ACC112 (cell line): ENCODE results near the gene DNAJC5.

ENCODE experiments used
- H2AFZ ChIP-seq: fragments of 200-600 bp; sonication (generic); one replicate; pipeline ENCODE4 v1.6.0; 2017; ENCODE audit warnings: antibody characterized with exemption, low read length; ENCODE audit not compliant: unreplicated experiment
- H3K27ac ChIP-seq: fragments of 200-600 bp; sonication (generic); 2 replicates; pipeline ENCODE4 v1.5.1; 2014; ENCODE audit warnings: low read depth, mild to moderate bottlenecking, antibody characterized with exemption, low read length, moderate library complexity
- H3K27me3 ChIP-seq: fragments of 200-600 bp; sonication (generic); 2 replicates; pipeline ENCODE4 v1.6.1; 2014; ENCODE audit warnings: mild to moderate bottlenecking, antibody characterized with exemption, low read length, moderate library complexity, mixed read lengths; ENCODE audit not compliant: insufficient read depth
- H3K36me3 ChIP-seq: fragments of 200-600 bp; sonication (generic); 2 replicates; pipeline ENCODE4 v1.6.1; 2016; ENCODE audit warnings: mild to moderate bottlenecking, antibody characterized with exemption, low read length, moderate library complexity, mixed read lengths; ENCODE audit not compliant: insufficient read depth
- H3K4me1 ChIP-seq: fragments of 200-600 bp; sonication (generic); one replicate; pipeline ENCODE4 v1.6.1; 2016; ENCODE audit warnings: low read length, mixed read lengths; ENCODE audit not compliant: insufficient read depth, unreplicated experiment, control insufficient read depth
- H3K4me3 ChIP-seq: fragments of 200-600 bp; sonication (generic); 2 replicates; pipeline ENCODE4 v1.5.1; 2014; ENCODE audit warnings: mild to moderate bottlenecking, low read depth, low read length
- H3K79me2 ChIP-seq: fragments of 200-600 bp; sonication (generic); one replicate; pipeline ENCODE4 v1.6.0; 2016; ENCODE audit warnings: low read length; ENCODE audit not compliant: control insufficient read depth, unreplicated experiment, insufficient read depth

Gene DNAJC5

DNA sequence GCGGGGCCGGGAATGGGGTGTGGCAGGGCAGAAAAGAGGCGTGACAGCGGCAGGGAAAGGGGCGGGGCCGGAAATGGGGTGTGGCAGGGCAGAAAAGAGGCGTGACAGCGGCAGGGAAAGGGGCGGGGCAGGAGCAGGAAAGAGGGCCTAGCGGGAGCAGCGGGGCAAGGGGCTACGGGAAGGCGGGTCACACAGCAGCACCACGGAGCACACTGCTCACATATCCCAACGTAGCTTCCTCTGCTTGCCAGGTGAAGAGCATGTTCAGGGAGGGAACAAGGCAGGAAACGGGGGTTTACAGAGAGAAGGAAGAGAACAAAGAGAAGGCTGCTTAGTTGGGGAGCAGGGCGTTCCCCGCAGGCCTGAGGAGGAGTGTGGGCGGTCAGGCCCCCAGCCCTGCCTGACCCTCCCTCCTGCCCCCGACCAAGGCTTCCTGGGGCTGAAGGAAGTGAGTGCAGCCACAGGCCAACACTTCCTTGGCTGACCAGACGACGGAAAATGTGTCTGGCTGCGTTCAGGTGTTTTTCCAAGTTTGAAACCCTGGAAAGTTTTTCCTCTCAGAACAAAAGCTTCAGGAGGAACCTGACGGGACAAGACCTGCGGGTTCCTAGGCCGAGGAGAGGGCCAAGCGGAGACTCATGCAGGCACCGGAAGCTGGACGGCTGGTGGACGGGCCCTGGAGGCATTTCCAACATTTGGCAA, 47.5 kb downstream of the DNAJC5 start:
- Histone ChIP-seq H3K27me3 (no peaks in the 10 kb centered on the region), H3K36me3 (peaks cover 24% of the 10 kb centered on the region; the same call in 1 of the 2 replicates), H3K4me3 (no peak overlapping the region), H3K79me2 (peaks cover 8% of the 10 kb centered on the region), H3K4me1 (no peaks in the 10 kb centered on the region), H2AFZ (no peak overlapping the region), H3K27ac (no peak overlapping the region)

DNA sequence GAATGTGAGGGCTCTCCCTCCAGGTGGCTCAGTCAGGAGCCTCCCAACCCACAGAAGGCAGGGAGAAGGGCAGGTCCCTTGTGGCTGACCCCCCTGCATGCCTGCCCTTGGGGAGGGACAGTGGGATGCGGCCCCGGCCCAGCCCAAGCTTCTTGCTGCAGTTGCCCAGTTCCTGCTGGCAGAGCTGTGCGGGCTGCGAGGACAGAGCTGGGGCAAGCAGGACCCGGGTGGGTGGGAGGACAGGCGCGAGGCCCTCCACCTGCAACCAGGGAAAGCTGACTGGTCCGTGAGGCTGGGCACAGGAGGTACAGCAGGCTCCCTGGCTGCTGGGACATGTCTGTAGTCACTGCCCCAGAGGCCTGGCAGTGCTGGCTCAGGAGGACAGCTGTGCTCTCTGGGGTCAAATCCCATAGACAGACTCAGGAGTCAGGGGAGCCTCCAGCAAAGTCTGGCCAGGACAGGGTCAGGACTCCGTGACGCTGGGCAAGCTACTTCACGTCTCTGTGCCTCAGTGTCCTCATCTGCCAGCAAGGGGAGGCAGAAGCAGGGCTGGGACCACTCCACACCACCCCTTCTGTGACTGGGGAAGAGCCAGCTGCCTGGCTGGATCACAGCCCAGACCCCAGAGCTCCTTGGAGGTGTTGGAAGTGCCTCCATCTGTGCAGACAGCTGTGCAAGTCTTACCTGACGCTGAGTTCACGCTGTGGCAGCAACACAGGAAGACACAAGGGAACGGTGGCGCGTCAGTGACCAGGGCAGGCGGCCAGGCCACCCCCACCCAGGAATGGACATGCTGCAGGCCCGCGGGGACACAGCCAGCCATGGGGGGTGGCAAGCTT, 48.3 kb downstream of the DNAJC5 start:
- H3K27ac ChIP-seq = no peak overlapping the region
- no peaks in the 10 kb centered on the region for H3K4me1 ChIP-seq
- H3K36me3 ChIP-seq = peaks cover 24% of the 10 kb centered on the region; the same call in 1 of the 2 replicates

DNA sequence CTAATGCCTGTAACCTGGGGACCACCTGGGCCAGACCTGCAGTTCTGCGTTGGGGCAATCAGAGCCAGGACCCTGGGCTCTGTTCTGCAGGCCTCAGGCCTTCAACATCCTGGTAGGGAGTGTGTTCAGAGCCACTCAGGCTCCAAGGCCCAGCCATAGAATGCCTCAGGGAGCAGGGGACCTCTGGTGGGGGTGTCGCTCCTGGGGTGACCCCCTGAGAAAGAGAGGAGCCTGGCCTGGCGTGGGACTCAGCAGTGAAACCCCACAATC, 48.8 kb downstream of the DNAJC5 start:
- Histone ChIP-seq H3K4me3 (no peak overlapping the region), H3K27me3 (no peaks in the 10 kb centered on the region), H3K27ac (no peak overlapping the region), H3K4me1 (peaks cover 2% of the 10 kb centered on the region), H3K36me3 (peaks cover 23% of the 10 kb centered on the region; the same call in 1 of the 2 replicates), H2AFZ (no peak overlapping the region), H3K79me2 (peaks cover 16% of the 10 kb centered on the region)

More for the DNA sequence above, 48.3 kb downstream of the DNAJC5 start:
- Histone ChIP-seq H3K27me3 (no peaks in the 10 kb centered on the region), H3K79me2 (peaks cover 14% of the 10 kb centered on the region), H2AFZ (no peak overlapping the region), H3K4me3 (no peak overlapping the region)

DNA sequence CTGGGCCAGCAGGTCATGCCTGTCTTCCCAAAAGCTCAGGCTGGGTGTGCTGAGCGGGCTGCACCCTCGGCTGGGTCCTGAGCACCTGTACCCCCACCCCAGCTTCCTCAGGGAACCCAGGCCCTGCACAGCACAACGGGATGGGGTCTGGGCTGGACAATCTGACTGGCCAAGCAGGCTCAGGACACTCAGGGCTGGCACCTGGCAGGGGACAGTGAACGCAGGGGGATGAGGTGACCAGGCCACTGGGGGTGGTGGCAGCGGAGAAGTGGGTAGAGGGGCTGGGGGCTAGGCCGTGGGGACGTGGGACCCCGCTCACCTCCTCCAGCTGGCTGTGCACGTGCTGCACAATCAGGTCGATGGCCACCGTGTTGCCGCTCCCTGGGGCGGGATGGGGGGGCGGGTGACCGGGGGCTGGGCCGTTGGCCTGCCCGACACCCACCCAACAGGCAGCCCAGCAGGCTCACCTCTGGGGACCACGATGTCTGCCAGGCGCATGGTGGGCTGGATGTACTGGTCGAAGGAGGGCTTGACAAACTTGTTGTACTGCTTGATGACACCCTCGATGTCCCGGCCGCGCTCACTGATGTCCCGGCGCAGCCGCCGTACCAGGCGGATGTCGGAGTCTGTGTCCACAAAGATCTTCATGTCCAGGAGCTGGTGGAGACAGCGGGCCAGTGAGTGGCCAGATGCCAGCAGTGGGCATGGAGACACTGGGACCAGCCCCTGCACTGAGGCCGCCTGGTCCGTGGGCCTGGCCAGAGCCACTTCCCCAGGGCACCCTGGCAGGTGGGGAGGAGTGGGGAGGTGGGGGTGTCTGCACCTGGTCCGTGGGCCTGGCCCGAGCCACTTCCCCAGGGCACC, 49.4 kb downstream of the DNAJC5 start:
- Histone ChIP-seq H3K36me3 (peaks cover 19% of the 10 kb centered on the region; the same call in 1 of the 2 replicates), H3K27ac (no peak overlapping the region)

DNA sequence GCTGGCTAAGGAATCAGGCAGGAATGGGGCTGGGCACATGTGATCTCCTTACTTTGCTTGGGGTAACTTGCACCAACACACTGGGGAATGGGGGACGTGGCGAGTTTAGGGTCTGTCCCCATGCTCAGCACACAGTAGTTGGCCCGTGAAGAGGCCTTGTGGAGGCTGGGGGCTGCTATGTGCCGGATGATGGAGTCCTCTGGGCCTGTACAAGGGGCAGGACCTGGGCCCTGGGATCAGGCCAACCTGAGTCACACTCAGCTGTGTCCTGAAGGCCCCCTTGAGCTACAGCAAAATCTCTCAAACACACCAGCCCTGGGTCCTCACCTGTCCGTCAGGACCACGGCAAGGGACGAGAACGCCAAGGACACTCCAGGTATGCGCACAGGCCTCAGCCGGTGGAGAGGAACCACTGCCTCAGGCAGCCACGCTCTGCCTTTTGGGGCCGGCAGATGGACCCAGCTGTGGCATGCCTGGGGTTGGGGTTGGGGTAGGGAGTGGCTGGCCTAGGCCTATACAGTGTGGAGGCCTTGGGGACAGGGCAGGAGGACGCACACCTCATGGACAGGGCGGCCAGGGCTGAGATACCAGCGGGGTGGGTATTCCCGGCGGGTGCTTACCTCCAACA, 50.2 kb downstream of the DNAJC5 start:
- Histone ChIP-seq H3K79me2 (peaks cover 29% of the 10 kb centered on the region), H3K36me3 (peaks cover 15% of the 10 kb centered on the region; the same call in 1 of the 2 replicates)

More for the DNA sequence above, 49.4 kb downstream of the DNAJC5 start:
- no peak overlapping the region for H3K4me3 ChIP-seq
- peaks cover 8% of the 10 kb centered on the region for H3K4me1 ChIP-seq
- H2AFZ ChIP-seq = no peak overlapping the region
- peaks cover 22% of the 10 kb centered on the region for H3K79me2 ChIP-seq
- no peaks in the 10 kb centered on the region for H3K27me3 ChIP-seq

DNA sequence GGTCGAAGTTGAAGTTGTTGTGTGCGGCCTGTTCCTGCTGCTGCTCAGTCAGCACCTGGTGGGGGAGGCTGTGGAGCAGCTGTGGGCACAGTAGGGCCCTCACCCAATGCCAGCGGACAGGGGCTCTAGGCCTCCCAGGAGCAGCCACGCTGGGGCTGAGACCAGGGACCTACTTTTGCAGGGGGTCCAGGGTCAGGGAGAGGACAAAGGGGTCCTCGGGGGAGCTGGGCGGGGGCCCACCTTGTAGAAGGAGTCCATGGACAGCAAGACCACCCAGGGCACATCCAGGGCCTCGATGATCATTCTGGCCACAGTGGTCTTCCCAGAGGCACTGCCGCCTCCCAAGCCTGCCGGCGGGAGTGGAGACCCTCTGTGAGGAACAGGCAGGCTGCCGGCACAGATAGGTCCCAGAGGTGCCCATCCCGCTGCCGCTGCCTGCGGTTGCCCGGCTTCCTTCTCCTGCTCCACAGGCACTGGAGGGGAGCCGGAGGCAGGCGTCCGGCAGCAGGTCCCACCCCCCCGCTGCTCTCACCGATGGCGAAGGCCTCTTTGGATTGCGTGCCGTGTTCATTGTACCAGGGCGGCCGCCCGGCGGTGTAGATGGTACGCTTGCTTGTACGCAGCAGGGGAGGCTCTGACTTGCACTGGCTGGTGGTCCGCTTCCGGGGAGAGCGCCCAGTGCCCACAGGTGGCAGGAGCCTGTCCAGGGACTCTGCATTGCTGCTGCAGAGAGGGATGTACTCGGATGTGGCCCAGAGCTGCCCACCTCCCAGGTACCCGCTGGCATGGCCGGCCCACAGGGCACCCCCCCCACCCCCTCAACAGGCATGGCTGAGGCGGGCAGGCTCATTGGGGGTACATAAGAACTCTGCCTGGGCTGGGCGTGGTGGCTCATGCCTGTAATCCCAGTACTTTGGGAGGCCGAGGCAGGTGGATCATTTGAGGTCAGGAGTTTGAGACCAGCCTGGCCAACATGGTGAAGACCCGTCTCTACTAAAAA, 51.3 kb downstream of the DNAJC5 start:
- H3K79me2 ChIP-seq = peaks cover 34% of the 10 kb centered on the region

More for the DNA sequence above, 50.2 kb downstream of the DNAJC5 start:
- Histone ChIP-seq H3K4me3 (no peak overlapping the region), H3K27me3 (no peaks in the 10 kb centered on the region), H3K4me1 (peaks cover 11% of the 10 kb centered on the region), H3K27ac (no peak overlapping the region), H2AFZ (no peak overlapping the region)

DNA sequence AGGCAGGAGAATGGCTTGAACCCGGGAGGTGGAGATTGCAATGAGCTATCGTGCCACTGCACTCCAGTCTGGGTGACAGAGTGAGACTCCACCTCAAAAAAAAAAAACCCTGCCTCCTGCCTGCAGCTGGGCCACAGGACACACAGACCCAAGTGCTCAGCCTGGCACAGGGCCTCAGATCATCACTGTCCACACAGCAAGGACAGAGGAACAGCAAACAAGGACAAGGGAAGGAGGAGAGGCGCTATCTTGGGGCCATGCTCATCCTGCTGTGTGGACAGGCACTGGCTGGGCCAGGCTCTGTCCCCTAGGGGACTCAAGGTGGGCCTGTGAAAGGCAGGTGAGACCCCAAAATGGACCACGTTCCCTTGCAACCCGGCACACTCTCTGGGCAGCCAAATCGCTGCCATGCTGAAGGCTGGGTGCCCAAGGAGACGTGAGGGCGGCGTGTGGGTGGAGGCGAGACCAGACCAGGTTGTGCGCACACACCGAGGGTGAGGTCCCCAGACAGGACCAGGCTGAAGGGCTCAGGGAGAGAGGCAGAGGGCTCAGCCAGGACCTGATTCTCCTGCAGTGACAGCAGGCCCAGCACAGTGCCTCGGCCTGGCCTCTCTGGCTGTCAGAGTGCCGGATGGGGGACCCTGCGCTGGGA, 52.2 kb downstream of the DNAJC5 start:
- Histone ChIP-seq H2AFZ (no peak overlapping the region), H3K79me2 (peaks cover 42% of the 10 kb centered on the region), H3K27ac (no peak overlapping the region), H3K27me3 (no peaks in the 10 kb centered on the region), H3K4me3 (no peak overlapping the region), H3K36me3 (no peaks in the 10 kb centered on the region), H3K4me1 (peaks cover 11% of the 10 kb centered on the region)

More for the DNA sequence above, 51.3 kb downstream of the DNAJC5 start:
- Histone ChIP-seq H3K36me3 (peaks cover 4% of the 10 kb centered on the region; the same call in 1 of the 2 replicates), H3K4me1 (peaks cover 11% of the 10 kb centered on the region), H2AFZ (no peak overlapping the region), H3K27ac (no peak overlapping the region), H3K4me3 (no peak overlapping the region), H3K27me3 (no peaks in the 10 kb centered on the region)

DNA sequence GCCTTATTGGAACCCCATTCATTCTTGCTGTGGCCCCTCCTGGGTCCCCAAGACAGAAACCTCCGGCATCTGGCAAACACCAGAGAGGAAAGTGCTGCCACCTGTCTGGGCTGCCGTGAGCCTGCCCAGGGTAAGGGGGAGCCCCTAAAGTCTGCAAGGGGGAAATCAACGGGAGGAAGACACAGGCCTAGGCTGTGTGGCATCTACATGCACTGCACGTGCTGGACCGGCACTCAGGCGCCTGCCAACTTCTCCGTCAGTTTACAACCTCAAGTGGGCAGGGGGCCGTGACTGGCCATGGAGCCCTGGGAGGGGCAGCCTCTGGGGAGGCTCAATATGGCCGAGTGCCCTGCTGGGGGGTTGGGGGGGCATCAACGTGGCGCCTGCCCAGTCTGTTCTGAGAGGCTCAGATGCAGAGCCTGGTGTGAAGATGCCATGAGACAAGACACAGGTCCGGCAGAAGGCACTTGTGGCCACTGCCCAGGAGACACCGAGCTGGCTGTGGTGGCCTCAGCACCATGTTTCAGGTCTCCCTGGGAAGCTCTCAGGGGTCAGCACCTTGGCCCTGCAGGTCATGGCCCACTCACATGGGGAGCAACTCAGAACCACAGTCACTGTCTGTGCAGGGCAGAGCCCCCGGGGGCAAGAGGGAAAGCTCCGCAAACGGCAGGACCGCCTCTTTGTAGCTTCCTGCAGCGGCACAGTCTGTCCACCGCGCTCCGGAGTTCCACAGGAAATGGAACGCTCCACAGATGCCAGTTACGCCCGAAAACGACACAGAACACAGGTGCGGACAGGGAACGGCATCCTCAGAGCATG, 52.9 kb downstream of the DNAJC5 start:
- Histone ChIP-seq H3K4me3 (no peak overlapping the region), H3K79me2 (peaks cover 49% of the 10 kb centered on the region), H3K4me1 (peaks cover 11% of the 10 kb centered on the region), H3K36me3 (no peaks in the 10 kb centered on the region), H3K27me3 (no peaks in the 10 kb centered on the region), H2AFZ (no peak overlapping the region), H3K27ac (no peak overlapping the region)
